ENCODE results near the gene DGKB.

The DGKB gene

GRCh38 chr7:14902589-14903067 is at the start of gene DGKB:
Gene DGKB (minus strand): TSS chr7:14902751.
- no peak for DNase-seq (ENCODE audit: low read depth, low spot score)

- no peak for DNase-seq (ENCODE audit: low read depth, low spot score)
These were observed 47.5 kb upstream of the DGKB start for GRCh38 chr7:14950013-14950412.

GRCh38 chr7:14938181-14938580 is 35.6 kb upstream of the DGKB start:
- DNase-seq (ENCODE audit: low read depth, low spot score): no peak

GRCh38 chr7:14937581-14937980 is 35.0 kb upstream of the DGKB start:
- no peak for DNase-seq (ENCODE audit: low read depth, low spot score)

GRCh38 chr7:14936554-14936953 is 34.0 kb upstream of the DGKB start:
- DNase-seq (ENCODE audit: low read depth, low spot score): no peak

- no peak for DNase-seq (ENCODE audit: low read depth, low spot score)
These were observed 32.3 kb upstream of the DGKB start for GRCh38 chr7:14934839-14935238.

GRCh38 chr7:14931511-14932215 is 29.1 kb upstream of the DGKB start:
- DNase-seq (ENCODE audit: low read depth, low spot score): no peak

GRCh38 chr7:14924398-14924797 is 21.8 kb upstream of the DGKB start:
- DNase-seq (ENCODE audit: low read depth, low spot score): no peak

GRCh38 chr7:14911077-14911476 is 8.5 kb upstream of the DGKB start:
- DNase-seq (ENCODE audit: low read depth, low spot score): no peak

- DNase-seq (ENCODE audit: low read depth, low spot score): no peak
These were observed 6.1 kb upstream of the DGKB start for GRCh38 chr7:14908697-14909096.

GRCh38 chr7:14905764-14906163 is 3.2 kb upstream of the DGKB start:
- no peak for DNase-seq (ENCODE audit: low read depth, low spot score)

GRCh38 chr7:14900051-14900450 is 2.5 kb downstream of the DGKB start:
- DNase-seq (ENCODE audit: low read depth, low spot score): no peak

- no peak for DNase-seq (ENCODE audit: low read depth, low spot score)
These were observed 3.5 kb downstream of the DGKB start for GRCh38 chr7:14899030-14899429.

- DNase-seq (ENCODE audit: low read depth, low spot score): no peak
These were observed 6.1 kb downstream of the DGKB start for GRCh38 chr7:14896461-14896860.

GRCh38 chr7:14894826-14895225 is 7.7 kb downstream of the DGKB start:
- no peak for DNase-seq (ENCODE audit: low read depth, low spot score)

- DNase-seq (ENCODE audit: low read depth, low spot score): no peak
These were observed 9.6 kb downstream of the DGKB start for GRCh38 chr7:14892961-14893360.

GRCh38 chr7:14891289-14891688 is 11.3 kb downstream of the DGKB start:
- DNase-seq (ENCODE audit: low read depth, low spot score): no peak

GRCh38 chr7:14888962-14889361 is 13.6 kb downstream of the DGKB start:
- DNase-seq (ENCODE audit: low read depth, low spot score): no peak

GRCh38 chr7:14886533-14886932 is 16.0 kb downstream of the DGKB start:
- no peak for DNase-seq (ENCODE audit: low read depth, low spot score)

GRCh38 chr7:14875941-14876587 is 26.5 kb downstream of the DGKB start:
- no peak for DNase-seq (ENCODE audit: low read depth, low spot score)

- no peak for DNase-seq (ENCODE audit: low read depth, low spot score)
These were observed 30.7 kb downstream of the DGKB start for GRCh38 chr7:14871880-14872279.

GRCh38 chr7:14870394-14870793 is 32.2 kb downstream of the DGKB start:
- DNase-seq (ENCODE audit: low read depth, low spot score): no peak

GRCh38 chr7:14868937-14869336 is 33.6 kb downstream of the DGKB start:
- DNase-seq (ENCODE audit: low read depth, low spot score): no peak

All from activated naive CD8-positive, alpha-beta T cell treated with anti-CD3 and anti-CD28 coated beads, Interleukin-2, amount 50 U/mL, for 16 hours (primary cell).